Measurements from ENCODE around the gene RIMS1. TPM values are rescaled to one million over a fixed set of nuclear protein-coding genes. Genes with fewer than 3 reads are reported as not detected.

Gene RIMS1
- total and polyA plus RNA-seq, 9 of the 15 experiments (the other 6 are each of a cell fraction or from before 2014, with no cell fraction given) = not detected

DNA sequence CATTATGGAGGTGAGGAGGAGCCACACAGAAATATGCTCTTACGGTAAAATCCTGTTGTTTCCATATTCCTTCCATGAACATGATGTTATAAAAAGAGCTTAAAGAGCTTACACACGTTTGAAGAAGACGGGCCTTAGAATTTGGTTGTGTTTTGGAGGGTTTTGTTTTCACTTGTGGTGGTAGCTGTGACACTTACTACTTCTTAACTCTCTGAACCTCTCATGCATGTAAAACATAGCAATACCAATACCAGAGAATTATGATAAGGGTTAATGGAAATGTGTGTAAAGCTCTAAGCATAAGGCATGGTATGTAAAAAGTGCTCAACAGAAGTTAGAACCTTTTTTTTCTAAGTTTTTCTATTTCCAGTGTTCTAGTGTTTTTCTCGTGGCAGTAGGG, 479.4 kb downstream of the RIMS1 start:
- no peak overlapping the region for H3K4me2 ChIP-seq (ENCODE audit: insufficient read depth, low read length)
- no peak overlapping the region for H2AFZ ChIP-seq (ENCODE audit: low read depth, low read length)
- H3K9me1 ChIP-seq (ENCODE audit: control insufficient read depth, insufficient read depth, low read length) = no peaks in the 10 kb centered on the region
- H3K27ac ChIP-seq (ENCODE audit: extremely low read depth, low read depth, low read length) = no peak overlapping the region
- no peaks in the 10 kb centered on the region for H3K9me3 ChIP-seq (replicated peaks; ENCODE audit: control insufficient read depth, insufficient read depth, low read depth, low read length)
- ChIA-PET CTCF (ENCODE audit: low intra/inter-chr PET ratio) (no interaction called here), POLR2A (interaction anchor here (0.7 to 1.0 kb wide), 2 partner anchors 9 to 13 kb away, joined by 3 read pairs; no protein-coding TSS in a partner anchor)
- no peaks in the 10 kb centered on the region for H3K79me2 ChIP-seq (ENCODE audit: control insufficient read depth, insufficient read depth, low read length)
- no TSS peak for BruUV-seq (replicated peaks)
- FAIRE-seq (no peak), DNase-seq (ENCODE audit: extremely low read depth in 1 of 4, low spot score in 3 of 4) (no peak), ATAC-seq (no peak)
- H4K20me1 ChIP-seq (replicated peaks; ENCODE audit: control insufficient read depth, insufficient read depth, low read length) = no peaks in the 10 kb centered on the region
- no peak for TF ChIP-seq POLR2A (conservative IDR thresholded peaks at IDR 0.05)
- TF ChIP-seq BRF1 (IDR thresholded peaks at IDR 0.05; ENCODE audit: borderline replicate concordance, extremely low read depth, insufficient read length) = no peak
- no peak for TF ChIP-seq EZH2 (IDR thresholded peaks at IDR 0.05; ENCODE audit: borderline replicate concordance, low read depth, low read length)
- TF ChIP-seq PHF8 (IDR thresholded peaks at IDR 0.05; ENCODE audit: borderline replicate concordance, low read length) = no peak
- no peak for TF ChIP-seq MLX (CRISPR knock-in tag; conservative IDR thresholded peaks at IDR 0.05)
- no peak for TF ChIP-seq EHMT2 (IDR thresholded peaks at IDR 0.05)
- TF ChIP-seq, protein P1, sequence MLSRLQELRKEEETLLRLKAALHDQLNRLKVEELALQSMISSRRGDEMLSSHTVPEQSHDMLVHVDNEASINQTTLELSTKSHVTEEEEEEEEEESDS (CRISPR knock-in tag; IDR thresholded peaks at IDR 0.05) = no peak
- TF ChIP-seq ZNF282 (CRISPR knock-in tag; IDR thresholded peaks at IDR 0.05) = no peak
- no peak for TF ChIP-seq SIX5 (IDR thresholded peaks at IDR 0.05; ENCODE audit: borderline replicate concordance in 1 of 2, insufficient read depth in 1 of 2, low read depth in 1 of 2, low read length in 2 of 2)
- TF ChIP-seq, protein P2, sequence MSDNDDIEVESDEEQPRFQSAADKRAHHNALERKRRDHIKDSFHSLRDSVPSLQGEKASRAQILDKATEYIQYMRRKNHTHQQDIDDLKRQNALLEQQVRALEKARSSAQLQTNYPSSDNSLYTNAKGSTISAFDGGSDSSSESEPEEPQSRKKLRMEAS (CRISPR knock-in tag; IDR thresholded peaks at IDR 0.05) = no peak
- TF ChIP-seq TCFL5 (CRISPR knock-in tag; conservative IDR thresholded peaks at IDR 0.05) = no peak
- no peak for TF ChIP-seq FOS (IDR thresholded peaks at IDR 0.05; ENCODE audit: extremely low read depth, insufficient read length)
- TF ChIP-seq RBM39 (optimal IDR thresholded peaks at IDR 0.05; ENCODE audit: low read depth, low read length) = no peak
- no peak overlapping the region for H3K4me3 ChIP-seq
- intact Hi-C loops (cut with micrococcal nuclease) = no loop called here
- no peaks in the 10 kb centered on the region for H3K4me1 ChIP-seq (replicated peaks in 1 of 2; ENCODE audit: control insufficient read depth in 2 of 2, insufficient read depth in 2 of 2, low read length in 2 of 2)
- in situ Hi-C loops (cut with MboI) = no loop called here
- no peaks in the 10 kb centered on the region for H3K36me3 ChIP-seq (ENCODE audit: control insufficient read depth, insufficient read depth, low read length)
- no peak overlapping the region for H3K9ac ChIP-seq (ENCODE audit: insufficient read depth in 1 of 2, low read depth in 2 of 2, low read length in 2 of 2)
- no peaks in the 10 kb centered on the region for H3K27me3 ChIP-seq (ENCODE audit: control insufficient read depth in 2 of 2, insufficient read depth in 2 of 2, low read length in 2 of 2)
- 1% methylated on average over 4 of the region's 4 CpGs for WGBS (ENCODE audit: insufficient coverage, low coverage, missing lambda C conversion rate)
